ENCODE results near the gene CHADL. TPM values are rescaled to one million over a fixed set of nuclear protein-coding genes. Genes with fewer than 3 reads are reported as not detected.

Gene CHADL
- total RNA-seq, 4 donors from 2014 or later: 5.9 to 12.6 (median 7.4) TPM

GRCh38 chr22:41247703-41248102 lies 7.0 kb upstream of the CHADL start:
- Histone ChIP-seq H3K9me3 (no peaks in the 10 kb centered on the region), H3K36me3 (peaks cover 0 to 77% of the 10 kb centered on the region in 2 donors), H3K27me3 (no peaks in the 10 kb centered on the region), H3K27ac (no peak overlapping the region), H3K4me3 (no peak overlapping the region), H3K4me1 (no peaks in the 10 kb centered on the region)
- 80% methylated on average over 2 of the region's 7 CpGs; no CpG with 5 or more reads in 1 of the 2 donors for WGBS, 2 donors (ENCODE audit: low coverage in 1 of 2)
- ATAC-seq: no peak
- TF ChIP-seq POLR2AphosphoS5 (IDR thresholded peaks at IDR 0.05): no peak
- TF ChIP-seq POLR2A (IDR thresholded peaks at IDR 0.05): no peak
- TF ChIP-seq CTCF (IDR thresholded peaks at IDR 0.05): no peak
- TF ChIP-seq EP300 (IDR thresholded peaks at IDR 0.05): no peak

- no peaks in the 10 kb centered on the region for H3K4me1 ChIP-seq
- H3K4me3 ChIP-seq: no peak overlapping the region
- H3K27ac ChIP-seq: no peak overlapping the region
- no peaks in the 10 kb centered on the region for H3K27me3 ChIP-seq
- ATAC-seq: no peak
- no peak for TF ChIP-seq CTCF (IDR thresholded peaks at IDR 0.05)
- no peak for TF ChIP-seq POLR2A (IDR thresholded peaks at IDR 0.05)
- TF ChIP-seq POLR2AphosphoS5 (IDR thresholded peaks at IDR 0.05): no peak
- TF ChIP-seq EP300 (IDR thresholded peaks at IDR 0.05): no peak
- H3K36me3 ChIP-seq: peaks cover 0 to 60% of the 10 kb centered on the region in 2 donors
- no peaks in the 10 kb centered on the region for H3K9me3 ChIP-seq
- no CpG with 5 or more reads among the region's 21 CpGs for WGBS, 2 donors (ENCODE audit: low coverage in 1 of 2)
Observed at GRCh38 chr22:41245917-41246499, 5.3 kb upstream of the CHADL start.

- Histone ChIP-seq H3K27ac (no peak overlapping the region), H3K9me3 (no peaks in the 10 kb centered on the region), H3K4me1 (peaks cover 0 to 6% (median 0%) of the 10 kb centered on the region in 3 donors), H3K4me3 (no peak overlapping the region), H3K27me3 (no peaks in the 10 kb centered on the region), H3K36me3 (peaks cover 0 to 34% of the 10 kb centered on the region in 2 donors)
- TF ChIP-seq CTCF (IDR thresholded peaks at IDR 0.05) (no peak), POLR2A (IDR thresholded peaks at IDR 0.05) (no peak), EP300 (IDR thresholded peaks at IDR 0.05) (no peak), POLR2AphosphoS5 (IDR thresholded peaks at IDR 0.05) (no peak)
- WGBS, 2 donors (ENCODE audit: low coverage in 1 of 2): 63 to 74% methylated on average over 3 to 4 of the region's 6 CpGs
- no peak for ATAC-seq
Observed at GRCh38 chr22:41243361-41243760, 2.6 kb upstream of the CHADL start.

- H3K4me1 ChIP-seq: peaks cover 0 to 15% (median 3%) of the 10 kb centered on the region in 3 donors
- H3K4me3 ChIP-seq: no peak overlapping the region
- 84 to 91% methylated on average over 11 to 15 of the region's 18 CpGs for WGBS, 2 donors (ENCODE audit: low coverage in 1 of 2)
- TF ChIP-seq CTCF (IDR thresholded peaks at IDR 0.05) (no peak), POLR2AphosphoS5 (IDR thresholded peaks at IDR 0.05) (no peak), POLR2A (IDR thresholded peaks at IDR 0.05) (no peak), EP300 (IDR thresholded peaks at IDR 0.05) (no peak)
- no peak for ATAC-seq
- no peak overlapping the region for H3K27ac ChIP-seq
- H3K27me3 ChIP-seq: no peaks in the 10 kb centered on the region
- H3K9me3 ChIP-seq: no peaks in the 10 kb centered on the region
- peaks cover 0 to 26% of the 10 kb centered on the region in 2 donors for H3K36me3 ChIP-seq
Observed at GRCh38 chr22:41242396-41243117, 1.8 kb upstream of the CHADL start.
